K562 (cell line): ENCODE results near the gene GPC2. TPM values are rescaled to one million over a fixed set of nuclear protein-coding genes. Genes with fewer than 3 reads are reported as not detected.

Experiments
- ATF1 ChIP-seq, 2 experiments: fragments of 450-650 bp in 1 of 2; IDR thresholded peaks; 2 replicates each; pipeline ENCODE4 v1.6.1; 2016; ENCODE audit warnings: missing compliant biosample characterization in 1 of 2, missing genetic modification characterization in 1 of 2
- EHMT2 ChIP-seq: fragments of 450-650 bp; IDR thresholded peaks from 2 replicates; pipeline ENCODE4 v1.6.1; 2018; ENCODE audit warnings: antibody characterized with exemption
- FOXA1 ChIP-seq: fragments of 450-650 bp; IDR thresholded peaks from 2 replicates; pipeline ENCODE4 v1.6.1; 2016; ENCODE audit warnings: mild to moderate bottlenecking, borderline replicate concordance
- FOXK1 ChIP-seq: sonication (generic); formaldehyde crosslinking; IDR thresholded peaks from 2 replicates; pipeline ENCODE4 v1.8.0; 2022; ENCODE audit warnings: missing genetic modification reagents, mild to moderate bottlenecking, borderline replicate concordance
- GABPB1 ChIP-seq: sonication (generic); formaldehyde crosslinking; IDR thresholded peaks from 2 replicates; pipeline ENCODE4 v1.8.0; 2022; ENCODE audit warnings: mild to moderate bottlenecking, missing genetic modification reagents
- KLF16 ChIP-seq: IDR thresholded peaks from 2 replicates; pipeline ENCODE4 v1.6.1; 2016; ENCODE audit warnings: antibody characterized with exemption
- NBN ChIP-seq: fragments of 450-650 bp; IDR thresholded peaks from 2 replicates; pipeline ENCODE4 v1.6.1; 2016; ENCODE audit warnings: low read depth, mild to moderate bottlenecking
- RBM39 ChIP-seq: fragments of 200-400 bp; formaldehyde crosslinking; optimal IDR thresholded peaks from 2 replicates; pipeline ENCODE3; 2018; ENCODE audit warnings: low read depth, low read length
- RCOR1 ChIP-seq, 2 experiments: IDR thresholded peaks; 2 replicates each; pipeline ENCODE4 v1.6.1; 2012; ENCODE audit warnings: low read depth in 2 of 2, low read length in 2 of 2, borderline replicate concordance in 1 of 2, improper control_type of control experiment in 1 of 2
- SLC30A9 ChIP-seq: fragments of 250-450 bp; sonication (Bioruptor Pico); IDR thresholded peaks from 2 replicates; pipeline ENCODE4 v1.8.0; 2022; ENCODE audit warnings: mild to moderate bottlenecking, moderate library complexity
- SMARCA4 ChIP-seq: fragments of 450-650 bp; IDR thresholded peaks from 2 replicates; pipeline ENCODE4 v1.6.1; 2016
- SMARCA5 ChIP-seq: fragments of 450-650 bp; IDR thresholded peaks from 2 replicates; pipeline ENCODE4 v1.6.1; 2016
- SNIP1 ChIP-seq: fragments of 450-650 bp; IDR thresholded peaks from 2 replicates; pipeline ENCODE4 v1.7.1; 2017; ENCODE audit warnings: low read depth, mild to moderate bottlenecking
- TAF7 ChIP-seq: fragments of 450-650 bp; IDR thresholded peaks from 2 replicates; pipeline ENCODE4 v1.6.1; 2016; ENCODE audit warnings: missing genetic modification characterization, missing compliant biosample characterization
- TEAD2 ChIP-seq: fragments of 450-650 bp; IDR thresholded peaks from 2 replicates; pipeline ENCODE4 v1.6.1; 2016; ENCODE audit warnings: missing genetic modification characterization, control low read depth, missing compliant biosample characterization
- THRAP3 ChIP-seq: fragments of 450-650 bp; IDR thresholded peaks from 2 replicates; pipeline ENCODE4 v1.6.1; 2016; ENCODE audit warnings: mild to moderate bottlenecking, inconsistent platforms, borderline replicate concordance
- ZC3H8 ChIP-seq: fragments of 450-650 bp; IDR thresholded peaks from 2 replicates; pipeline ENCODE4 v1.6.1; 2017
- polyA plus RNA-seq, 8 experiments: library from polyadenylated mRNA; depleted of rRNA in 4 of 8; stranded (reverse) in 5 of 8; unstranded in 3 of 8; fragments of >200 nt; fragmentation: Nextera tagmentation in 2 of 8; fragmentation: Illumina TruSeq in 1 of 8; extraction: Ambion mirVana in 2 of 8; extraction: Trizol in 1 of 8; gene quantifications; 2 replicates each; pipeline versions ENCODE4 v1.2.1 to v1.2.3, GENCODE V29; 2011 to 2014; ENCODE audit warnings: inconsistent platforms in 1 of 8, missing spikeins in 1 of 8
- total RNA-seq, 7 experiments: library from RNA; depleted of rRNA in 6 of 7; stranded (reverse); fragments of >200 nt in 6 of 7; fragmentation: Illumina TruSeq in 2 of 7; extraction: Trizol in 2 of 7; gene quantifications; 2 replicates each; pipeline versions ENCODE4 v1.2.1 to v1.2.3, GENCODE V29; 2011 to 2021; ENCODE audit warnings: low replicate concordance in 1 of 7
- TF ChIP-seq, protein P1 (sequence below): fragments of 450-650 bp; IDR thresholded peaks from 2 replicates; pipeline ENCODE4 v1.6.1; 2018; ENCODE audit not compliant: partially characterized antibody
- TF ChIP-seq, protein P2 (sequence below), 2 experiments: fragments of 450-650 bp in 1 of 2; IDR thresholded peaks; 2 replicates each; pipeline ENCODE4 v1.6.1; 2011 to 2017; ENCODE audit warnings: low read depth in 2 of 2, antibody characterized with exemption in 1 of 2, borderline replicate concordance in 1 of 2, low read length in 1 of 2, mild to moderate bottlenecking in 1 of 2, mixed read lengths in 1 of 2; ENCODE audit not compliant: control insufficient read depth in 1 of 2

Gene GPC2
- total and polyA plus RNA-seq, 9 of the 15 experiments (the other 6 are each of a cell fraction or from before 2014, with no cell fraction given) = 0.06 to 7.7 (median 1.4) TPM; not detected in 1

DNA sequence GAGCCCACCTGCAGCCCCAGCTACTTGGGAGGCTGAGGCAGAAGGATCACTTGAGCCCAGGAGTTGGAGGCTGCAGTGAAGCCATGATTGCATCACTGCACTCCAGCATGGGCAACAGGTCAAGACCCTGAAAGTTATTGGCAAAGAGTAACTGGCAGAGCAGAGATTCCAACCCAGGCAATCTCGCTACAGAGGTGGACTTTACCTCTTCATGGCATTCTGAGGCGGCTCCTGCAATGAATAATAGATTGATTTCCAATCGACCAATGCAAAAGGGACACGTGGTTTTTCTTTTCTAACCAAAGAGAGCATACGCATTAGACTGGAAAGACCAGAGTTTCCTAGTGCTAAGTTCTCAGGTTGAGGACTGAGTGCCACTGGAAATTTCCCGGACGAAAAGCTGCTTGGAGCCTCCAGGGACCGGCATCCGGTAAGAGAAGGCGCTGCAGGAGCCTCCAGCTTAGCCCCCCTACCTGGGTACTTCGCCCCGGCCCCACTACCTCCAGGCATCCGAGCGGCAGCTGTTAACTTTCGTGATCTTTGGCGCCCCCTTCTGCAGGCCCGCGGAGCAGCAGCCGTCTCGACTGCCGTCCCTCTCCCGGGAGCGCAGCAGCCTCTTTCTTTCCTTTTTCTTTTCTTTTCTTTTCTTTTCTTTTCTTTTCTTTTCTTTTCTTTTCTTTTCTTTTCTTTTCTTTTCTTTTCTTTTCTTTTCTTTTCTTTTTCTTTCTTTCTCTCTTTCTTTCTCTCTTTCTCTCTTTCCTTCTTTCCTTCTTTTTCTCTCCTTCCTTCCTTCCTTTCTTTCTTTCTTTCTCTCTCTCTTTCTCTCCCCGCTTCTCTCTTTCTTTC is 46.4 kb downstream of the GPC2 start (continued):
- TF ChIP-seq RCOR1 (IDR thresholded peaks at IDR 0.05; ENCODE audit: borderline replicate concordance in 1 of 2, low read depth in 2 of 2, low read length in 2 of 2) = peak in 1 of 2 experiments; percentile 33; a peak in 1 of 4 replicates
- no peak for TF ChIP-seq TEAD2
- no peak for TF ChIP-seq FOXA1
- peak; percentile 85 for TF ChIP-seq THRAP3
- peak; percentile 34; the same call in 1 of the 2 replicates for TF ChIP-seq GABPB1 (CRISPR knock-in tag)
- 0 out of 2 replicates have a peak, but pooled peaks have one; percentile 27 for TF ChIP-seq TAF7 (tag)
- TF ChIP-seq SLC30A9 = no peak
- TF ChIP-seq SMARCA4 = no peak
- peak; percentile 46; the same call in 1 of the 2 replicates for TF ChIP-seq KLF16
- peak; percentile 81; the same call in 1 of the 2 replicates for TF ChIP-seq SMARCA5
- no peak for TF ChIP-seq ZC3H8
- TF ChIP-seq, protein P1, sequence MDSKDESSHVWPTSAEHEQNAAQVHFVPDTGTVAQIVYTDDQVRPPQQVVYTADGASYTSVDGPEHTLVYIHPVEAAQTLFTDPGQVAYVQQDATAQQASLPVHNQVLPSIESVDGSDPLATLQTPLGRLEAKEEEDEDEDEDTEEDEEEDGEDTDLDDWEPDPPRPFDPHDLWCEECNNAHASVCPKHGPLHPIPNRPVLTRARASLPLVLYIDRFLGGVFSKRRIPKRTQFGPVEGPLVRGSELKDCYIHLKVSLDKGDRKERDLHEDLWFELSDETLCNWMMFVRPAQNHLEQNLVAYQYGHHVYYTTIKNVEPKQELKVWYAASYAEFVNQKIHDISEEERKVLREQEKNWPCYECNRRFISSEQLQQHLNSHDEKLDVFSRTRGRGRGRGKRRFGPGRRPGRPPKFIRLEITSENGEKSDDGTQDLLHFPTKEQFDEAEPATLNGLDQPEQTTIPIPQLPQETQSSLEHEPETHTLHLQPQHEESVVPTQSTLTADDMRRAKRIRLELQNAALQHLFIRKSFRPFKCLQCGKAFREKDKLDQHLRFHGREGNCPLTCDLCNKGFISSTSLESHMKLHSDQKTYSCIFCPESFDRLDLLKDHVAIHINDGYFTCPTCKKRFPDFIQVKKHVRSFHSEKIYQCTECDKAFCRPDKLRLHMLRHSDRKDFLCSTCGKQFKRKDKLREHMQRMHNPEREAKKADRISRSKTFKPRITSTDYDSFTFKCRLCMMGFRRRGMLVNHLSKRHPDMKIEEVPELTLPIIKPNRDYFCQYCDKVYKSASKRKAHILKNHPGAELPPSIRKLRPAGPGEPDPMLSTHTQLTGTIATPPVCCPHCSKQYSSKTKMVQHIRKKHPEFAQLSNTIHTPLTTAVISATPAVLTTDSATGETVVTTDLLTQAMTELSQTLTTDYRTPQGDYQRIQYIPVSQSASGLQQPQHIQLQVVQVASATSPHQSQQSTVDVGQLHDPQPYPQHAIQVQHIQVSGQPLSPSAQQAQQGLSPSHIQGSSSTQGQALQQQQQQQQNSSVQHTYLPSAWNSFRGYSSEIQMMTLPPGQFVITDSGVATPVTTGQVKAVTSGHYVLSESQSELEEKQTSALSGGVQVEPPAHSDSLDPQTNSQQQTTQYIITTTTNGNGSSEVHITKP = peak; percentile 40
- TF ChIP-seq FOXK1 = no peak
- TF ChIP-seq NBN = peak; percentile 74
- TF ChIP-seq EHMT2 = 0 out of 2 replicates have a peak, but pooled peaks have one; percentile 30
- no peak for TF ChIP-seq ATF1 (CRISPR knock-in tag; IDR thresholded peaks at IDR 0.05)
- TF ChIP-seq ATF1 (tag; IDR thresholded peaks at IDR 0.05) = peak; percentile 43
- TF ChIP-seq SNIP1 = no peak
- peak; percentile 98 for TF ChIP-seq RBM39
- TF ChIP-seq, protein P2, sequence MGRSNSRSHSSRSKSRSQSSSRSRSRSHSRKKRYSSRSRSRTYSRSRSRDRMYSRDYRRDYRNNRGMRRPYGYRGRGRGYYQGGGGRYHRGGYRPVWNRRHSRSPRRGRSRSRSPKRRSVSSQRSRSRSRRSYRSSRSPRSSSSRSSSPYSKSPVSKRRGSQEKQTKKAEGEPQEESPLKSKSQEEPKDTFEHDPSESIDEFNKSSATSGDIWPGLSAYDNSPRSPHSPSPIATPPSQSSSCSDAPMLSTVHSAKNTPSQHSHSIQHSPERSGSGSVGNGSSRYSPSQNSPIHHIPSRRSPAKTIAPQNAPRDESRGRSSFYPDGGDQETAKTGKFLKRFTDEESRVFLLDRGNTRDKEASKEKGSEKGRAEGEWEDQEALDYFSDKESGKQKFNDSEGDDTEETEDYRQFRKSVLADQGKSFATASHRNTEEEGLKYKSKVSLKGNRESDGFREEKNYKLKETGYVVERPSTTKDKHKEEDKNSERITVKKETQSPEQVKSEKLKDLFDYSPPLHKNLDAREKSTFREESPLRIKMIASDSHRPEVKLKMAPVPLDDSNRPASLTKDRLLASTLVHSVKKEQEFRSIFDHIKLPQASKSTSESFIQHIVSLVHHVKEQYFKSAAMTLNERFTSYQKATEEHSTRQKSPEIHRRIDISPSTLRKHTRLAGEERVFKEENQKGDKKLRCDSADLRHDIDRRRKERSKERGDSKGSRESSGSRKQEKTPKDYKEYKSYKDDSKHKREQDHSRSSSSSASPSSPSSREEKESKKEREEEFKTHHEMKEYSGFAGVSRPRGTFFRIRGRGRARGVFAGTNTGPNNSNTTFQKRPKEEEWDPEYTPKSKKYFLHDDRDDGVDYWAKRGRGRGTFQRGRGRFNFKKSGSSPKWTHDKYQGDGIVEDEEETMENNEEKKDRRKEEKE (IDR thresholded peaks at IDR 0.05; ENCODE audit: borderline replicate concordance in 1 of 2, control insufficient read depth in 1 of 2, low read depth in 2 of 2, low read length in 1 of 2) = 0 out of 4 replicates have a peak, but pooled peaks of 1 of the 2 experiments have one; percentile 38
